ENCODE data around the gene GYPB. TPM values are rescaled to one million over a fixed set of nuclear protein-coding genes. Genes with fewer than 3 reads are reported as not detected.
"Not testable (repeated sequence)": the region's sequence is repeated elsewhere in the genome, so short reads cannot be mapped to it uniquely, and the experiment has no call there.

The GYPB gene
- total and polyA plus RNA-seq, 2 of the 8 experiments (the other 6 are each of a cell fraction or from before 2014, with no cell fraction given): not detected

- CTCF ChIA-PET (ENCODE audit: partially characterized antibody): interaction anchor here (0.6 kb wide), 1 partner anchor 838 kb away, joined by 3 read pairs; no protein-coding TSS in a partner anchor
- H2AFZ ChIP-seq (ENCODE audit: low read length); H3K27me3 ChIP-seq (replicated peaks in 1 of 4; ENCODE audit: control insufficient read depth in 3 of 4, extremely low read depth in 1 of 4, insufficient read depth in 3 of 4, low read length in 3 of 4); H3K36me3 ChIP-seq (ENCODE audit: control insufficient read depth in 2 of 4, insufficient read depth in 4 of 4, low read length in 3 of 4); H2BK20ac ChIP-seq (ENCODE audit: low read length); H3K23ac ChIP-seq (ENCODE audit: insufficient read length); H4K8ac ChIP-seq (ENCODE audit: extremely low read depth, insufficient read depth, low read length); H3K18ac ChIP-seq (ENCODE audit: extremely low read depth, low read length); H3K27ac ChIP-seq (ENCODE audit: low read depth, low read length); H3K4me1 ChIP-seq (replicated peaks in 1 of 4; ENCODE audit: control insufficient read depth in 3 of 4, insufficient read depth in 4 of 4, low read length in 3 of 4); H2BK15ac ChIP-seq (ENCODE audit: low read length); H4K20me1 ChIP-seq (replicated peaks in 1 of 2; ENCODE audit: control insufficient read depth in 1 of 2, insufficient read depth in 2 of 2, low read length in 2 of 2); H2BK120ac ChIP-seq (replicated peaks; ENCODE audit: low read depth, low read length); H2AK5ac ChIP-seq (ENCODE audit: low read depth, low read length); H2BK5ac ChIP-seq (ENCODE audit: low read depth, low read length); H3K23me2 ChIP-seq (ENCODE audit: low read depth, low read length); H3K9ac ChIP-seq (replicated peaks in 1 of 4; ENCODE audit: extremely low read depth in 1 of 4, low read depth in 3 of 4, low read length in 3 of 4); POLR2A ChIA-PET (ENCODE audit: partially characterized antibody); H3K56ac ChIP-seq (replicated peaks; ENCODE audit: insufficient read length, low read depth, low read length); H2BK12ac ChIP-seq (ENCODE audit: low read depth, low read length); H3K14ac ChIP-seq (ENCODE audit: insufficient read length); H3K4me3 ChIP-seq (ENCODE audit: extremely low read depth in 1 of 4, insufficient read depth in 2 of 4, low read depth in 3 of 4, low read length in 4 of 4); H4K91ac ChIP-seq (replicated peaks; ENCODE audit: insufficient read length, low read length); H3K4ac ChIP-seq (replicated peaks; ENCODE audit: insufficient read length, low read depth, low read length); H3K4me2 ChIP-seq (ENCODE audit: insufficient read depth in 1 of 2, low read depth in 2 of 2, low read length in 2 of 2); H3K9me3 ChIP-seq (ENCODE audit: insufficient read depth in 2 of 2, low read depth in 1 of 2, low read length in 1 of 2); H3K79me2 ChIP-seq (ENCODE audit: control insufficient read depth in 1 of 2, insufficient read depth in 2 of 2, low read length in 2 of 2); H3K79me1 ChIP-seq (ENCODE audit: low read depth, low read length); H4K5ac ChIP-seq (ENCODE audit: insufficient read length, low read depth, low read length): not testable (repeated sequence)
- WGBS, 2 experiments (ENCODE audit: extremely low coverage in 1 of 2, insufficient coverage in 1 of 2, insufficient read length in 1 of 2, insufficient replicate concordance in 2 of 2, low coverage in 1 of 2, low lambda C conversion rate in 2 of 2, missing lambda C conversion rate in 1 of 2): 42% methylated on average over 3 of the region's 4 CpGs; no CpG with 5 or more reads in 1 of the 2 experiments
- DNase-seq (ENCODE audit: low read depth in 1 of 2, low spot score in 2 of 2) (peak in 1 of 2 experiments; percentile 42), FAIRE-seq (peak; percentile 19)
- TF ChIP-seq CTCF (IDR thresholded peaks at IDR 0.05; ENCODE audit: control extremely low read depth in 1 of 3, insufficient read depth in 1 of 3, low read depth in 1 of 3, low read length in 3 of 3) (peak in 2 of 3 experiments; percentile 49 to 52; a peak in 2 of 4 replicates), RAD21 (IDR thresholded peaks at IDR 0.05 in 1 of 2, conservative IDR thresholded peaks at IDR 0.05 in 1 of 2; ENCODE audit: low read depth in 2 of 2, low read length in 2 of 2) (peak; percentile 62 to 66)
These were observed 2.3 kb upstream of the GYPB start for GRCh38 chr4:144021336-144021990.

Measured in H1 (cell line).